Adrenal gland (tissue), 12 donors: ENCODE data around the gene GABRA4. TPM values are rescaled to one million over a fixed set of nuclear protein-coding genes. Genes with fewer than 3 reads are reported as not detected.

ENCODE experiments used
- DNase-seq, 7 donors: peaks; one replicate each; pipeline ENCODE4 v3.0.0-alpha.2; 2019 to 2020
- H3K27ac ChIP-seq, 5 donors: fragments of 200-600 bp; sonication (generic) in 4 of 5; 1 replicate in 3 of 5; 2 replicates in 2 of 5; pipeline versions ENCODE4 v1.5.1 to v1.8.0; 2016 to 2020; ENCODE audit warnings: mild to moderate bottlenecking in 1 of 5
- H3K27me3 ChIP-seq: fragments of 200-600 bp; 2 replicates; pipeline ENCODE4 v1.8.0; 2021
- H3K36me3 ChIP-seq, 2 donors: fragments of 200-600 bp; replicated peaks in 1 of 2; 1 replicate in 1 of 2; 2 replicates in 1 of 2; pipeline versions ENCODE4 v1.5.1 to v1.8.0; 2018 to 2022
- H3K4me1 ChIP-seq, 2 donors: fragments of 200-600 bp; replicated peaks in 1 of 2; 1 replicate in 1 of 2; 2 replicates in 1 of 2; pipeline versions ENCODE4 v1.5.1 to v1.8.0; 2018 to 2021
- H3K4me3 ChIP-seq, 4 donors: fragments of 200-600 bp; sonication (generic) in 3 of 4; one replicate each; pipeline ENCODE4 v1.5.1; 2016 to 2018
- H3K9me3 ChIP-seq, 3 donors: fragments of 200-600 bp; sonication (generic) in 1 of 3; replicated peaks in 1 of 3; 1 replicate in 2 of 3; 2 replicates in 1 of 3; pipeline versions ENCODE4 v1.5.1 to v1.8.0; 2016 to 2021
- POLR2A ChIP-seq, 2 donors: fragments of 450-650 bp; IDR thresholded peaks; one replicate each; pipeline ENCODE4 v1.6.1; 2017; ENCODE audit warnings: antibody characterized with exemption in 2 of 2, mild to moderate bottlenecking in 2 of 2, moderate library complexity in 1 of 2
- WGBS, 4 donors: extraction: QIAGEN DNeasy Blood & Tissue Kit in 2 of 4; methylation state at CpG; one replicate each; pipeline versions ENCODE4 v1.1.5 to v1.1.7; 2013 to 2017; 5-methylcytosine and 5-hydroxymethylcytosine counted together
- intact Hi-C, 2 donors: fragments of 100-400 bp; cut with DNase I; formaldehyde crosslinking; loops; one replicate each; pipeline versions ENCODE4 v1.14.1 to v1.15.0; 2022 to 2023
- polyA plus RNA-seq, 3 donors: library from polyadenylated mRNA; stranded (reverse); fragments of 200-250 nt in 2 of 3; fragments of 350-450 nt in 1 of 3; fragmentation: Illumina TruSeq in 1 of 3; extraction: RNeasy Lipid Tissue Mini Kit (QIAGEN cat#74804) in 1 of 3; gene quantifications; one replicate each; pipeline ENCODE4 v1.2.3, GENCODE V29; 2013 to 2014
- total RNA-seq, 9 donors: library from RNA; depleted of rRNA in 4 of 9; stranded (reverse); fragments of >200 nt in 4 of 9; fragments of 120-200 nt in 1 of 9; fragmentation: NEBNext Ultra II Directional in 1 of 9; extraction: Animal tissue kit (Norgen Biotek cat#: 25700) in 1 of 9; gene quantifications; one replicate each; pipeline versions ENCODE4 v1.1.0 to v1.2.4, GENCODE V29; 2013 to 2023
- TF ChIP-seq, protein P1 (sequence below), 6 experiments: fragments of 450-650 bp in 4 of 6; fragments of 200-600 bp in 2 of 6; sonication (generic) in 1 of 6; IDR thresholded peaks; 1 replicate in 5 of 6; 2 replicates in 1 of 6; pipeline versions ENCODE4 v1.5.1 to v1.8.0; 2016 to 2021; ENCODE audit warnings: antibody characterized with exemption in 6 of 6, mild to moderate bottlenecking in 2 of 6, moderate library complexity in 1 of 6
- donor health status: healthy with polysubstance abuse.
- donor health status: Bipolar disorder and iron deficiency.
- donor health status: DM: yes; HTN: yes; CAD: no.
- donor health status: DM: no; HTN: no; CAD: no.
- donor health status: DM: no; HTN: no; CAD: no.
- donor health status: DM: yes; HTN: yes; CAD: no.

Gene GABRA4
- total and polyA plus RNA-seq, 12 donors = under 0.01 to 0.14 TPM; not detected in 10

DNA sequence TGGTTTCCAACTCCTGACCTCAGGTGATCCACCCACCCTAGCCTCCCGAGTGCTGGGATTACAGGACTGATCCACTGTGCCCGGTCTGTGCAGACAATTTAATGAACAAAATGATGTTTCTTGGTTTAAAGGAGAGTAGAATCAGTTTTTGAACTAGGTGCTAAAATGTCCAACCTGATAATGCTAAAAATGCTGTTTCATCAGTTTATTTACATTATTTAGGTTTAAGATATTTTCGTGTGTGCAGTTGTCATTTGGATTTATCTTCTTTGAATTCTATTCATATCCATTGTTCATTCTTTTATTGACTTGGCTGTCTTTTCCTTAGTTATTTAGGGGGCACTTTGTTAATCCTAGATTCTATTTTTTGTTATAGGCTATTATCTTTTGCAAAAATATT, 20.0 kb upstream of the GABRA4 start:
- TF ChIP-seq, protein P1, sequence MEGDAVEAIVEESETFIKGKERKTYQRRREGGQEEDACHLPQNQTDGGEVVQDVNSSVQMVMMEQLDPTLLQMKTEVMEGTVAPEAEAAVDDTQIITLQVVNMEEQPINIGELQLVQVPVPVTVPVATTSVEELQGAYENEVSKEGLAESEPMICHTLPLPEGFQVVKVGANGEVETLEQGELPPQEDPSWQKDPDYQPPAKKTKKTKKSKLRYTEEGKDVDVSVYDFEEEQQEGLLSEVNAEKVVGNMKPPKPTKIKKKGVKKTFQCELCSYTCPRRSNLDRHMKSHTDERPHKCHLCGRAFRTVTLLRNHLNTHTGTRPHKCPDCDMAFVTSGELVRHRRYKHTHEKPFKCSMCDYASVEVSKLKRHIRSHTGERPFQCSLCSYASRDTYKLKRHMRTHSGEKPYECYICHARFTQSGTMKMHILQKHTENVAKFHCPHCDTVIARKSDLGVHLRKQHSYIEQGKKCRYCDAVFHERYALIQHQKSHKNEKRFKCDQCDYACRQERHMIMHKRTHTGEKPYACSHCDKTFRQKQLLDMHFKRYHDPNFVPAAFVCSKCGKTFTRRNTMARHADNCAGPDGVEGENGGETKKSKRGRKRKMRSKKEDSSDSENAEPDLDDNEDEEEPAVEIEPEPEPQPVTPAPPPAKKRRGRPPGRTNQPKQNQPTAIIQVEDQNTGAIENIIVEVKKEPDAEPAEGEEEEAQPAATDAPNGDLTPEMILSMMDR (IDR thresholded peaks at IDR 0.05) = no peak
- TF ChIP-seq POLR2A (IDR thresholded peaks at IDR 0.05) = no peak
- H3K9me3 ChIP-seq = no peaks in the 10 kb centered on the region
- WGBS, 4 donors = 58 to 82% (median 73%) methylated on average over 3 of the region's 3 CpGs
- no peaks in the 10 kb centered on the region for H3K4me1 ChIP-seq
- DNase-seq = no peak
- intact Hi-C loops = no loop called here
- no peaks in the 10 kb centered on the region for H3K27me3 ChIP-seq
- no peaks in the 10 kb centered on the region for H3K36me3 ChIP-seq
- H3K4me3 ChIP-seq = no peak overlapping the region
- no peak overlapping the region for H3K27ac ChIP-seq

DNA sequence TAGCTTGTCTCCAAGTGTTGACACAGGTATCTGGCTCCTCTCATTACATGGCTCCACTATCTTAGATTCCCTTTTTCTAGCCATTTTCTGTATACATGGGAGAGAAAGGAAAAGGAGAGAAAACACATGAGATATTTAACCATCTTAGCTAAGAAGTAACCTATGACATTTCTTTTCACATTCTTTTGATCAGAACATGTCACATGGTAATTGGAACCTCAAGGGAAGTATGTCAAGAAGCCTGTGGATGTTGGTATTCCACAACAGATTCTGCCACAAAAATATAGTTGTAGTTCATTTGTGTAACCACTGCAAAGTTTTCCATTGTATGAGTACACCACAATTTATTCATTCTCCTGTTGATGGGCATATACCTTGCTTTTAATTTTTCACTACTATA, 19.3 kb upstream of the GABRA4 start:
- no peaks in the 10 kb centered on the region for H3K9me3 ChIP-seq
- no peak overlapping the region for H3K27ac ChIP-seq
- H3K36me3 ChIP-seq = no peaks in the 10 kb centered on the region
- intact Hi-C loops = no loop called here
- no peak for TF ChIP-seq POLR2A (IDR thresholded peaks at IDR 0.05)
- TF ChIP-seq, protein P1 (IDR thresholded peaks at IDR 0.05) = no peak
- DNase-seq = no peak
- H3K4me1 ChIP-seq = no peaks in the 10 kb centered on the region
- H3K27me3 ChIP-seq = no peaks in the 10 kb centered on the region
- H3K4me3 ChIP-seq = no peak overlapping the region

DNA sequence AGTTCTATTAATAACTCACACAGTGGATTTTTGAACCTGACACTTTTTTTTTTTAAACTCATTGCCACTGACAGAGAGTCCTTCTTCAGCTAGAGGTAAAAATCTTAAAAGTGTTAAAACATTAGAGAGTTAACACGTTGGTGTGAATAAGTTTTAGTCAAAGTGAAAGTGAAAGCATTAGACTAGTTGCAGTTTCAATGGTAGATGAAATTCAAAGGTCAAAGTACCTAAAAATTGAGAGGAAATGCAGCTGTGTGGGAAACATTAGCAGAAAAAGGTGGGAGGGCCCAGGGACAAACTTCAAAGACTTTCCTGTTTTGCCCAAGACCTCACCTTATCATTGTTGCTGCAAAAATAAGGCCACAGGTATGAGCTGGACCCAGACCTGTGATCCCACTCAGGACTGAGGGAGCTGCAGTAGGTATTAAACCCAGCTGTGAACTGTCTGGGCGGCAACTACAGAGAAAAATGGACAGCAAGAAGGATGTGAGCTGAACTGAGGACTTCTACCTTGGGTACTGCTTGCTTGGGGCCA, 17.6 kb upstream of the GABRA4 start:
- WGBS, 4 donors = 41 to 54% (median 49%) methylated on average over 2 of the region's 2 CpGs
- Histone ChIP-seq H3K4me1 (no peaks in the 10 kb centered on the region), H3K27me3 (no peaks in the 10 kb centered on the region), H3K9me3 (no peaks in the 10 kb centered on the region), H3K27ac (no peak overlapping the region), H3K4me3 (no peak overlapping the region), H3K36me3 (no peaks in the 10 kb centered on the region)
- no peak for DNase-seq
- TF ChIP-seq POLR2A (IDR thresholded peaks at IDR 0.05) = no peak
- TF ChIP-seq, protein P1 (IDR thresholded peaks at IDR 0.05) = no peak
- intact Hi-C loops = no loop called here

DNA sequence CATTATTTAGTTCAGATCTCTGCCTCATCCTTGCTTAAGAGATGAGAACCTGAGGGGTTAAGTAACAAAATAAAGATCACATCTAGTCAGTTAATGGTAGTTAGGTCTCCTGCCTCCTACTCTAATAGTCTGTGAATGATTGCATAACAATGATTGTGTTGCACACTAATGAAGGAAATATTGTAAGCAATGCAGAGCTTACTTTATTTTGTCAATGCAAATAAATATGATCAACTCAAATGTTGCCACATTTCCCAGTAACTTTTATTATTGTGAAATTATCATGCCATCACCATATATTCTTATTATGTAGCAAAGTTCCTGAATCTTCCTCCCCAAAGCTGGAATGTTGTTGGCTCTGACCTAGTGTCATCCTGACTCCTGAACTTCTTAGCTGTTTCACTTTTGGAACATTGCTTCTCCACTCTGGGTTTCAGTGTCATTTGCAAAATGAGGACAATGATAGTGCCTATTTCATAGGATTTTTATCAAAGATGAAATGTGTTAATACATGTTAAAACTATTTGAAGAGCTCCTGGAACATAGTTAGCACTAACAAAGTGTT, 17.0 kb upstream of the GABRA4 start:
- no peaks in the 10 kb centered on the region for H3K4me1 ChIP-seq
- DNase-seq = no peak
- H3K36me3 ChIP-seq = no peaks in the 10 kb centered on the region
- no peaks in the 10 kb centered on the region for H3K9me3 ChIP-seq
- TF ChIP-seq, protein P1 (IDR thresholded peaks at IDR 0.05) = no peak
- TF ChIP-seq POLR2A (IDR thresholded peaks at IDR 0.05) = no peak
- no peak overlapping the region for H3K4me3 ChIP-seq
- H3K27ac ChIP-seq = no peak overlapping the region
- intact Hi-C loops = no loop called here
- H3K27me3 ChIP-seq = no peaks in the 10 kb centered on the region
